Liver (tissue), 3 donors: ENCODE results near the gene DSCAML1.

ENCODE experiments used
- ATF3 ChIP-seq: IDR thresholded peaks from 2 replicates; pipeline ENCODE4 v1.6.1; 2016; ENCODE audit warnings: antibody characterized with exemption
- CTCF ChIP-seq: fragments of 150-350 bp; IDR thresholded peaks from 2 replicates; pipeline ENCODE4 v1.5.1; 2017; ENCODE audit warnings: improper control_type of control experiment, low read depth, low read length; ENCODE audit not compliant: missing input control
- FOXA1 ChIP-seq: IDR thresholded peaks from 2 replicates; pipeline ENCODE4 v1.6.1; 2016; ENCODE audit warnings: antibody characterized with exemption
- FOXA2 ChIP-seq: IDR thresholded peaks from 2 replicates; pipeline ENCODE4 v1.6.1; 2016; ENCODE audit warnings: antibody characterized with exemption
- GABPA ChIP-seq, 2 donors: IDR thresholded peaks in 1 of 2; conservative IDR thresholded peaks in 1 of 2; 2 replicates each; pipeline ENCODE4 v1.6.1; 2016; ENCODE audit warnings: antibody characterized with exemption in 2 of 2, mild to moderate bottlenecking in 1 of 2, moderate library complexity in 1 of 2
- JUND ChIP-seq, 2 donors: IDR thresholded peaks; 2 replicates each; pipeline ENCODE4 v1.6.1; 2016; ENCODE audit warnings: antibody characterized with exemption in 2 of 2
- MAX ChIP-seq: IDR thresholded peaks from 2 replicates; pipeline ENCODE4 v1.6.1; 2016; ENCODE audit warnings: antibody characterized with exemption
- RAD21 ChIP-seq, 2 donors: IDR thresholded peaks; 2 replicates each; pipeline ENCODE4 v1.6.1; 2016; ENCODE audit warnings: antibody characterized with exemption in 2 of 2, mild to moderate bottlenecking in 2 of 2
- REST ChIP-seq: IDR thresholded peaks from 2 replicates; pipeline ENCODE4 v1.6.1; 2016; ENCODE audit warnings: antibody characterized with exemption, mild to moderate bottlenecking
- RXRA ChIP-seq, 2 donors: IDR thresholded peaks; 2 replicates each; pipeline ENCODE4 v1.6.1; 2017 to 2018; ENCODE audit warnings: antibody characterized with exemption in 2 of 2, mild to moderate bottlenecking in 1 of 2
- SP1 ChIP-seq: IDR thresholded peaks from 2 replicates; pipeline ENCODE4 v1.6.1; 2018; ENCODE audit warnings: antibody characterized with exemption, mild to moderate bottlenecking
- TAF1 ChIP-seq: conservative IDR thresholded peaks from 2 replicates; pipeline ENCODE4 v1.6.1; 2016; ENCODE audit warnings: antibody characterized with exemption, mild to moderate bottlenecking
- donor health status: healthy.
- donor health status: healthy.

- TF ChIP-seq CTCF (no peak), GABPA (IDR thresholded peaks at IDR 0.05 in 1 of 2, conservative IDR thresholded peaks at IDR 0.05 in 1 of 2) (no peak), SP1 (no peak), REST (no peak), ATF3 (no peak), FOXA1 (no peak), JUND (IDR thresholded peaks at IDR 0.05) (no peak), RXRA (IDR thresholded peaks at IDR 0.05) (no peak), MAX (no peak), TAF1 (no peak), FOXA2 (no peak), RAD21 (IDR thresholded peaks at IDR 0.05) (no peak)
These were observed 261.1 kb downstream of the DSCAML1 start for GRCh38 chr11:117535850-117536411.
